ENCODE measurements around the gene LIPC. TPM values are rescaled to one million over a fixed set of nuclear protein-coding genes. Genes with fewer than 3 reads are reported as not detected.

LIPC gene
- total and polyA plus RNA-seq, 4 donors: 0.38 to 0.93 (median 0.52) TPM; not detected in 1

DNA sequence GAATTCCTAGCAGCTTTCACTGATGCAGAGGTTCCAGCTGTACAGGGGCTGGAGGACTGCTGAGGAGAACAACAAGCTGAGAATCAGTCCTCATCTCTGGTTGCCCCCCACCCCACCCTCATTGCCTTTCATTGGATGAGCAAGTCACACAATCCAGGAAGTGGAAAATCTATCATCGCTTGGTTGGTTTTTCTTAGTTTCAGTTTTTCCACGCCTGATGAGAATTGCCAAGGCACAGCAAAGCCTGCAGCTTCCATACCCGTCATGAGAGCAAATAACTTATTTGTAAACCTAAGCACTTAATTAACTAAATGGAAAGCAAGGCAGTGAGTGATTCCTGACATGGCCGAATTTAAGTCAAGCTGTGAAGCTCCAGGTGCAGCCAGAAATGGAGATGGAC is 21.4 kb upstream of the LIPC start:
- H3K27ac ChIP-seq (ENCODE audit: low read depth in 1 of 2, low read length in 2 of 2): no peak overlapping the region
- H3K27me3 ChIP-seq (ENCODE audit: control insufficient read depth in 1 of 2, insufficient read depth in 2 of 2, low read length in 1 of 2): no peaks in the 10 kb centered on the region
- intact Hi-C loops (cut with DNase I): no loop called here
- H3K36me3 ChIP-seq (ENCODE audit: control insufficient read depth in 1 of 2, insufficient read depth in 2 of 2, low read length in 1 of 2): no peaks in the 10 kb centered on the region
- DNase-seq: no peak
- H3K4me1 ChIP-seq (ENCODE audit: control insufficient read depth in 1 of 2, insufficient read depth in 2 of 2, low read length in 2 of 2): no peaks in the 10 kb centered on the region
- H3K9me3 ChIP-seq (ENCODE audit: control insufficient read depth, low read length): no peaks in the 10 kb centered on the region
- ATAC-seq (ENCODE audit: low FRiP score): no peak
- WGBS, 2 donors: 24 to 25% methylated on average over 4 of the region's 4 CpGs
- H3K4me3 ChIP-seq (ENCODE audit: low read length in 2 of 2): peak overlapping the region; percentile 32 to 66

GRCh38 chr15:58413253-58413652 is 18.5 kb upstream of the LIPC start:
- DNase-seq: no peak
- WGBS, 2 donors: 83 to 95% methylated on average over 3 of the region's 3 CpGs

DNA sequence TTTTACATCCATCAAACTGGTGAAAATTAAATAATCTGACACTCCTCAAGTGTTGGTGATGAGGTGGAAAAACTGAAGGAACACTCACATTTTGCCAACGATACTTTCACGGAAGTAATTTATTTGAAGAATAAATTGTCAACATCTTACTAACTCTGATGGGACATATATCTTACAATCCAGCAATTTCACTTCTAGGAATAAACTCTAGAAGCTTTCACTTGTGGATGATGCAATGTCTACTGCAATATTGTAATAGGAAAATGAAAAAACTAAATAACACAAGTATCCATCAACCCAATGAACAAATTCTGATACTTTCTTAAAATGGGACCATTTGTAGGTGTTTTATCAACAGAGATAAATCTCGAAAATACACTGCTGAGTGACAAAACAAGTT is 16.2 kb upstream of the LIPC start:
- Histone ChIP-seq H3K36me3 (ENCODE audit: control insufficient read depth in 1 of 2, insufficient read depth in 2 of 2, low read length in 1 of 2) (no peaks in the 10 kb centered on the region), H3K4me1 (ENCODE audit: control insufficient read depth in 1 of 2, insufficient read depth in 2 of 2, low read length in 2 of 2) (no peaks in the 10 kb centered on the region), H3K9me3 (ENCODE audit: control insufficient read depth, low read length) (no peaks in the 10 kb centered on the region), H3K27ac (ENCODE audit: low read depth in 1 of 2, low read length in 2 of 2) (no peak overlapping the region), H3K4me3 (ENCODE audit: low read length in 2 of 2) (no peak overlapping the region), H3K27me3 (ENCODE audit: control insufficient read depth in 1 of 2, insufficient read depth in 2 of 2, low read length in 1 of 2) (no peaks in the 10 kb centered on the region)
- intact Hi-C loops (cut with DNase I): no loop called here
- DNase-seq (no peak), ATAC-seq (ENCODE audit: low FRiP score) (no peak)
- 77 to 83% methylated on average over 3 of the region's 3 CpGs for WGBS, 2 donors

More at GRCh38 chr15:58413253-58413652, 18.5 kb upstream of the LIPC start:
- no peaks in the 10 kb centered on the region for H3K4me1 ChIP-seq (ENCODE audit: control insufficient read depth in 1 of 2, insufficient read depth in 2 of 2, low read length in 2 of 2)
- no peaks in the 10 kb centered on the region for H3K27me3 ChIP-seq (ENCODE audit: control insufficient read depth in 1 of 2, insufficient read depth in 2 of 2, low read length in 1 of 2)
- ATAC-seq (ENCODE audit: low FRiP score): no peak
- H3K4me3 ChIP-seq (ENCODE audit: low read length in 2 of 2): no peak overlapping the region
- intact Hi-C loops (cut with DNase I): no loop called here
- H3K36me3 ChIP-seq (ENCODE audit: control insufficient read depth in 1 of 2, insufficient read depth in 2 of 2, low read length in 1 of 2): no peaks in the 10 kb centered on the region
- H3K27ac ChIP-seq (ENCODE audit: low read depth in 1 of 2, low read length in 2 of 2): no peak overlapping the region
- no peaks in the 10 kb centered on the region for H3K9me3 ChIP-seq (ENCODE audit: control insufficient read depth, low read length)

DNA sequence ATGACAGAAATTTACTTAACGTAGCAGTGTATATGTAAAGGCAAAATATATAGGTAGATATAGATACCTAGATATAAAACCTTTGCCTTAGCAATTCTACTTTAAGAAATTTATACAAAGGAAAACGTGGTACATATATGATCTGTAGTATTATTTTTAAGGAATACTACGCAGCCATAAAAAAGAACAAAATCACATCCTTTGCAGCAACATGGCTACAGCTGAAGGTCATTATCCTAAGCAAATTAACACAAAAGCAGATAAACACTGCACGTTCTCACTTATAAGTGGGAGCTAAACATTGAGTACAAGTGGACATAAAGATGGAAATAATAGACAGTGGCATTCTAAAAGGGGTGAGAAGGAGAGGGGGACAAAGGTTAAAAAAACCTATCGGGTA is 14.8 kb upstream of the LIPC start:
- no peaks in the 10 kb centered on the region for H3K9me3 ChIP-seq (ENCODE audit: control insufficient read depth, low read length)
- H3K4me3 ChIP-seq (ENCODE audit: low read length in 2 of 2): no peak overlapping the region
- no peak for ATAC-seq (ENCODE audit: low FRiP score)
- no peaks in the 10 kb centered on the region for H3K36me3 ChIP-seq (ENCODE audit: control insufficient read depth in 1 of 2, insufficient read depth in 2 of 2, low read length in 1 of 2)
- 74 to 85% methylated on average over 5 of the region's 5 CpGs for WGBS, 2 donors
- H3K27me3 ChIP-seq (ENCODE audit: control insufficient read depth in 1 of 2, insufficient read depth in 2 of 2, low read length in 1 of 2): no peaks in the 10 kb centered on the region
- DNase-seq: no peak
- no peak overlapping the region for H3K27ac ChIP-seq (ENCODE audit: low read depth in 1 of 2, low read length in 2 of 2)
- H3K4me1 ChIP-seq (ENCODE audit: control insufficient read depth in 1 of 2, insufficient read depth in 2 of 2, low read length in 2 of 2): no peaks in the 10 kb centered on the region
- intact Hi-C loops (cut with DNase I): no loop called here

DNA sequence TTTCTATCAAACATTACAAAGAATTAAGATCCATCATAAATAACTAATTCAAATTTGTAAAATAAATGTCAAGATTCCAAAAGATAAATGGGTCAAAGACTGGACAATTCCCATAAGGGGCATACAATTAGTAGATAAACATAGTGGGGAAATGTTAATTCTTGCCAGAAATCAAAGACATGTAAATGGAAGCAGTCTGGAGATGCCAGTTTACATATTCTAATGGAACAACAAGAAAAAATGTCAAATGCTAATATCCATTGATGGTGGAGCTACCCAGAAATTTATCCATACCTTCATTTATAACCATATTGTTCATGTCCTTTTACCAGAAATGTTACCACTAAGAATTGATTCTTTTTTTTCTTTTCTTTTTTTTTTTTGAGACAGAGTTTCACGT is 13.7 kb upstream of the LIPC start:
- intact Hi-C loops (cut with DNase I): no loop called here
- H3K27me3 ChIP-seq (ENCODE audit: control insufficient read depth in 1 of 2, insufficient read depth in 2 of 2, low read length in 1 of 2): no peaks in the 10 kb centered on the region
- 76 to 86% methylated on average over 1 of the region's 1 CpG for WGBS, 2 donors

GRCh38 chr15:58419803-58420524 is 11.8 kb upstream of the LIPC start:
- Histone ChIP-seq H3K27me3 (ENCODE audit: control insufficient read depth in 1 of 2, insufficient read depth in 2 of 2, low read length in 1 of 2) (no peaks in the 10 kb centered on the region), H3K9me3 (ENCODE audit: control insufficient read depth, low read length) (no peaks in the 10 kb centered on the region), H3K4me3 (ENCODE audit: low read length in 2 of 2) (no peak overlapping the region), H3K36me3 (ENCODE audit: control insufficient read depth in 1 of 2, insufficient read depth in 2 of 2, low read length in 1 of 2) (no peaks in the 10 kb centered on the region), H3K4me1 (ENCODE audit: control insufficient read depth in 1 of 2, insufficient read depth in 2 of 2, low read length in 2 of 2) (no peaks in the 10 kb centered on the region), H3K27ac (ENCODE audit: low read depth in 1 of 2, low read length in 2 of 2) (no peak overlapping the region)
- WGBS, 2 donors: 89 to 92% methylated on average over 11 of the region's 11 CpGs
- DNase-seq (no peak), ATAC-seq (ENCODE audit: low FRiP score) (no peak)
- intact Hi-C loops (cut with DNase I): no loop called here

More for the DNA sequence above, 13.7 kb upstream of the LIPC start:
- ATAC-seq (ENCODE audit: low FRiP score) (no peak), DNase-seq (no peak)
- Histone ChIP-seq H3K4me1 (ENCODE audit: control insufficient read depth in 1 of 2, insufficient read depth in 2 of 2, low read length in 2 of 2) (no peaks in the 10 kb centered on the region), H3K27ac (ENCODE audit: low read depth in 1 of 2, low read length in 2 of 2) (no peak overlapping the region), H3K36me3 (ENCODE audit: control insufficient read depth in 1 of 2, insufficient read depth in 2 of 2, low read length in 1 of 2) (no peaks in the 10 kb centered on the region), H3K4me3 (ENCODE audit: low read length in 2 of 2) (no peak overlapping the region), H3K9me3 (ENCODE audit: control insufficient read depth, low read length) (no peaks in the 10 kb centered on the region)

- H3K4me1 ChIP-seq (ENCODE audit: control insufficient read depth in 1 of 2, insufficient read depth in 2 of 2, low read length in 2 of 2): no peaks in the 10 kb centered on the region
- 39 to 57% methylated on average over 5 of the region's 5 CpGs for WGBS, 2 donors
- no peaks in the 10 kb centered on the region for H3K9me3 ChIP-seq (ENCODE audit: control insufficient read depth, low read length)
- H3K4me3 ChIP-seq (ENCODE audit: low read length in 2 of 2): no peak overlapping the region
- no peaks in the 10 kb centered on the region for H3K27me3 ChIP-seq (ENCODE audit: control insufficient read depth in 1 of 2, insufficient read depth in 2 of 2, low read length in 1 of 2)
- intact Hi-C loops (cut with DNase I): no loop called here
- H3K36me3 ChIP-seq (ENCODE audit: control insufficient read depth in 1 of 2, insufficient read depth in 2 of 2, low read length in 1 of 2): no peaks in the 10 kb centered on the region
- DNase-seq (no peak), ATAC-seq (ENCODE audit: low FRiP score) (no peak)
- H3K27ac ChIP-seq (ENCODE audit: low read depth in 1 of 2, low read length in 2 of 2): no peak overlapping the region
These were observed 11.2 kb upstream of the LIPC start for GRCh38 chr15:58420579-58421043.

DNA sequence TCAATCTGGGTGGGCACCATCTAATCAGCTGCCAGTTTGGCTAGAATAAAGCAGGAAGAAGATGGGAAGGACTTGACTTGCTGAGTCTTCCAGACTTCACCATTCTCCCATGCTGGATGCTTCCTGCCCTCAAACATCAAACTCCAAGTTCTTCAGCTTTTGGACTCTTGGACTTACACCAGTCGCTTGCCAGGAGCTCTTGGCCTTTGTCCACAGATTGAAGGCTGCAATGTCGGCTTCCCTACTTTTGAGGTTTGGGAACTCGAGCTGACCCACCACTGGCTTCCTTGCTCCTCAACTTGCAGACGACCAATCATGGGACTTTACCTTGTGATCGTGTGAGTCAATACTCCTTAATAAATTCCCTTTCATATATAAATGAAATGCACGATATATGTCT is 8.6 kb upstream of the LIPC start:
- Histone ChIP-seq H3K4me3 (ENCODE audit: low read length in 2 of 2) (no peak overlapping the region), H3K9me3 (ENCODE audit: control insufficient read depth, low read length) (no peaks in the 10 kb centered on the region), H3K27ac (ENCODE audit: low read depth in 1 of 2, low read length in 2 of 2) (no peak overlapping the region), H3K4me1 (ENCODE audit: control insufficient read depth in 1 of 2, insufficient read depth in 2 of 2, low read length in 2 of 2) (no peaks in the 10 kb centered on the region), H3K36me3 (ENCODE audit: control insufficient read depth in 1 of 2, insufficient read depth in 2 of 2, low read length in 1 of 2) (no peaks in the 10 kb centered on the region), H3K27me3 (ENCODE audit: control insufficient read depth in 1 of 2, insufficient read depth in 2 of 2, low read length in 1 of 2) (no peaks in the 10 kb centered on the region)
- ATAC-seq (ENCODE audit: low FRiP score) (no peak), DNase-seq (no peak)
- 74 to 79% methylated on average over 6 of the region's 6 CpGs for WGBS, 2 donors
- intact Hi-C loops (cut with DNase I): no loop called here

DNA sequence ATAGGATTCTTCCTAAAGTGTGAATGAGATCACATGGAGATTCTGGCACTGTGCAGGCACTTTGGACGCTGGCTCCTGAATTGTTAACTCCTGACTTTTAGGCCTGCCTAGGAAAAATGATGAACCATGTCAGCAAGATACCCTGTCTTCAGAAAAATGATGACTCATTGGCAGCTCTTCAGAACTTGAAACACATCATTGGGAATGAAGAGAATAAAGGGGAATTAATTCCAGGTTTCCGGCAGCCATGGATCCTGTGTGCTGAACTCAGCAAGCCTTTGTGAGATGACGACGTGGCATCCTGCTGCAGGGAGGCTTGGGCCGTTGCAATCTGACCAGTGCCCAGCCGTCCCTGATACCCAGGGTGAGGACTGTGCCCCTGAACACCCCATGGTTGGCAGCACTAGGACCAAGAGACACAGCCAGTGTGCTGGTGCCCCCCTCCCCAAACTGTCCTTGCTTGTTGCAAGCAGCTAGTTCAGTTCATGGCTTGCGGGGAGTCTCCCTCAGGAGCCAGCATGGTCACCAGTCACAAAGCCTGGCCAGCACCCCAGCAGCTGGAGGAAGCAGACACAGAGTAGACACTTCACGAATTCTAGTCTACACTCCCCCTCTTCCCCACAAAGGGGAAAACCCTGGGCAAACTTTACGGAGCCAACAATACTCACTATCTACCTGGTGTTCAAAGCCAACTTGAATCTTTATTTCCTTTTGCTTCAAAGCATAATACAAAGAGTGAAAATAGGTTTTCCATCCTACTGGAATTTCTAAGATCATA is 7.8 kb upstream of the LIPC start:
- peak; percentile 23 for ATAC-seq (ENCODE audit: low FRiP score)
- DNase-seq: no peak
- Histone ChIP-seq H3K9me3 (ENCODE audit: control insufficient read depth, low read length) (no peaks in the 10 kb centered on the region), H3K4me3 (ENCODE audit: low read length in 2 of 2) (no peak overlapping the region), H3K4me1 (ENCODE audit: control insufficient read depth in 1 of 2, insufficient read depth in 2 of 2, low read length in 2 of 2) (no peaks in the 10 kb centered on the region), H3K27ac (ENCODE audit: low read depth in 1 of 2, low read length in 2 of 2) (no peak overlapping the region), H3K27me3 (ENCODE audit: control insufficient read depth in 1 of 2, insufficient read depth in 2 of 2, low read length in 1 of 2) (no peaks in the 10 kb centered on the region), H3K36me3 (ENCODE audit: control insufficient read depth in 1 of 2, insufficient read depth in 2 of 2, low read length in 1 of 2) (no peaks in the 10 kb centered on the region)
- 77 to 84% methylated on average over 9 of the region's 9 CpGs for WGBS, 2 donors
- intact Hi-C loops (cut with DNase I): no loop called here

All from aorta (tissue), 5 donors.